Umbilical cord (tissue), 2 donors: ENCODE results near the gene HES3. TPM values are rescaled to one million over a fixed set of nuclear protein-coding genes. Genes with fewer than 3 reads are reported as not detected.
"Not testable (repeated sequence)": the region's sequence is repeated elsewhere in the genome, so short reads cannot be mapped to it uniquely, and the experiment has no call there.

Experiments used
- DNase-seq: peaks from one replicate; pipeline ENCODE4 v3.0.0-alpha.2; 2015; ENCODE audit warnings: low spot score
- total RNA-seq: library from RNA; depleted of rRNA; stranded (reverse); fragments of >200 nt; gene quantifications from one replicate; pipeline ENCODE4 v1.2.3, GENCODE V29; 2014; ENCODE audit warnings: low replicate concordance; ENCODE audit not compliant: insufficient read depth

HES3 gene
- total RNA-seq, 1 donor from 2014 or later: not detected

GRCh38 chr1:6218375-6219164, 25.4 kb upstream of the HES3 start:
- no peak for DNase-seq

GRCh38 chr1:6219641-6220040, 24.3 kb upstream of the HES3 start:
- not testable (repeated sequence) for DNase-seq

GRCh38 chr1:6220236-6220635, 23.7 kb upstream of the HES3 start:
- no peak for DNase-seq

GRCh38 chr1:6221210-6221784, 22.7 kb upstream of the HES3 start:
- DNase-seq: no peak

- no peak for DNase-seq
Measured at GRCh38 chr1:6222636-6223035, 21.3 kb upstream of the HES3 start.

- DNase-seq: no peak
Measured at GRCh38 chr1:6223617-6224016, 20.4 kb upstream of the HES3 start.

GRCh38 chr1:6224718-6225117, 19.3 kb upstream of the HES3 start:
- no peak for DNase-seq

GRCh38 chr1:6225651-6226050, 18.3 kb upstream of the HES3 start:
- DNase-seq: no peak

- no peak for DNase-seq
Measured at GRCh38 chr1:6233376-6233775, 10.6 kb upstream of the HES3 start.

GRCh38 chr1:6234502-6235295, 9.3 kb upstream of the HES3 start:
- DNase-seq: no peak

GRCh38 chr1:6235296-6235677, 8.7 kb upstream of the HES3 start:
- no peak for DNase-seq

- DNase-seq: no peak
Measured at GRCh38 chr1:6237093-6237492, 6.9 kb upstream of the HES3 start.

GRCh38 chr1:6239213-6239752, 4.7 kb upstream of the HES3 start:
- no peak for DNase-seq

GRCh38 chr1:6239950-6240768, 3.8 kb upstream of the HES3 start:
- no peak for DNase-seq

GRCh38 chr1:6241107-6241886, 2.7 kb upstream of the HES3 start:
- no peak for DNase-seq

- no peak for DNase-seq
Measured at GRCh38 chr1:6241887-6242740, 1.9 kb upstream of the HES3 start.

- DNase-seq: no peak
Measured at GRCh38 chr1:6243053-6243834, 735 bp upstream of the HES3 start.

- DNase-seq: no peak
Measured at GRCh38 chr1:6244401-6245049, 546 bp downstream of the HES3 start.
